Measurements from ENCODE around the gene NLGN1. TPM values are rescaled to one million over a fixed set of nuclear protein-coding genes. Genes with fewer than 3 reads are reported as not detected.

NLGN1 gene
- total RNA-seq, 1 donor from 2014 or later, result 50.2 TPM

DNA sequence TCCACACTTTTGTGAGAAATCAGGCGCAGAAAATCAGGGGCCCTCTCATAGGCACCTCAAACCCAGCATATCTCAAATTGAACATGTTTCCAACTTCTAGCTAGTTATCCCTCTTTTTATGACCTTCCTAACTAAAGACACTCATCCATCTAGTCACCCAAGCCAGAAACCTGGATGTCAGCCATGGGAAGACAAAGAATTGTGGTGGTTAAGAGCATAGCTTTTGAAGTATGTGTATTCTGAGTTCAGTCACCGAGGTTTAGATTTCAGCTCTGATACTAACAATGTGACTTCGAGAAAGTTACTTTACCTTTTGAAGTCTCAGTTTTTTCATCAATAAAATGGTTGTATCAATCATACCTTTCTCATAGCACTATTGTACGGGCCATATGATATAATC is 495.5 kb downstream of the NLGN1 start:
- Mint-ChIP-seq H3K27ac (ENCODE audit: unreplicated experiment) (no peak overlapping the region), H3K9me3 (ENCODE audit: unreplicated experiment) (peaks cover 4% of the 10 kb centered on the region)
- no peak for DNase-seq

DNA sequence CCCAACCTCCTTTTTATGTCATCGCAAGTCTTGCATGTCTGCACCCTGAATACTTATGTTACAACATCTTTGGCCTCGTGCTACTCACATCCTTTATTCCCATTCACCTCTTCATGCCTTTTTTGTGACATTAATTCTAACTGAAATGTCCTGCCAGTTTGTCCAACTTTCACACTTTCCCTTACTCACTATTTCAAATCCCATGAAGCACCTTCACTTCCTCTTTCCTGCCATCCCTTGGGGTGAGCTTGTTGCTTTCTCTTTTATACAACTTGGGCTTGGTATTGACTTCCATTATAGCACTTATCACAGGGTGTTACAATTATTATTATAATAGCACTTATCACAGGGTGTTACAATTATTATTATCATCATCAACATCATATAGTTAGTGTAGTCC is 496.3 kb downstream of the NLGN1 start:
- Mint-ChIP-seq H3K27me3 (ENCODE audit: unreplicated experiment) (no peaks in the 10 kb centered on the region), H3K4me1 (ENCODE audit: low read depth, unreplicated experiment) (peaks cover 5% of the 10 kb centered on the region), H3K36me3 (ENCODE audit: unreplicated experiment) (no peaks in the 10 kb centered on the region), H3K27ac (ENCODE audit: unreplicated experiment) (no peak overlapping the region), H3K9me3 (ENCODE audit: unreplicated experiment) (peaks cover 4% of the 10 kb centered on the region), H3K4me3 (ENCODE audit: unreplicated experiment) (no peak overlapping the region)
- TF ChIP-seq, protein P1, sequence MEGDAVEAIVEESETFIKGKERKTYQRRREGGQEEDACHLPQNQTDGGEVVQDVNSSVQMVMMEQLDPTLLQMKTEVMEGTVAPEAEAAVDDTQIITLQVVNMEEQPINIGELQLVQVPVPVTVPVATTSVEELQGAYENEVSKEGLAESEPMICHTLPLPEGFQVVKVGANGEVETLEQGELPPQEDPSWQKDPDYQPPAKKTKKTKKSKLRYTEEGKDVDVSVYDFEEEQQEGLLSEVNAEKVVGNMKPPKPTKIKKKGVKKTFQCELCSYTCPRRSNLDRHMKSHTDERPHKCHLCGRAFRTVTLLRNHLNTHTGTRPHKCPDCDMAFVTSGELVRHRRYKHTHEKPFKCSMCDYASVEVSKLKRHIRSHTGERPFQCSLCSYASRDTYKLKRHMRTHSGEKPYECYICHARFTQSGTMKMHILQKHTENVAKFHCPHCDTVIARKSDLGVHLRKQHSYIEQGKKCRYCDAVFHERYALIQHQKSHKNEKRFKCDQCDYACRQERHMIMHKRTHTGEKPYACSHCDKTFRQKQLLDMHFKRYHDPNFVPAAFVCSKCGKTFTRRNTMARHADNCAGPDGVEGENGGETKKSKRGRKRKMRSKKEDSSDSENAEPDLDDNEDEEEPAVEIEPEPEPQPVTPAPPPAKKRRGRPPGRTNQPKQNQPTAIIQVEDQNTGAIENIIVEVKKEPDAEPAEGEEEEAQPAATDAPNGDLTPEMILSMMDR (IDR thresholded peaks at IDR 0.05; ENCODE audit: partially characterized antibody, unreplicated experiment), result no peak
- DNase-seq, result no peak

More for the DNA sequence above, 495.5 kb downstream of the NLGN1 start:
- Mint-ChIP-seq H3K27me3 (ENCODE audit: unreplicated experiment) (no peaks in the 10 kb centered on the region), H3K4me1 (ENCODE audit: low read depth, unreplicated experiment) (peaks cover 5% of the 10 kb centered on the region), H3K36me3 (ENCODE audit: unreplicated experiment) (no peaks in the 10 kb centered on the region), H3K4me3 (ENCODE audit: unreplicated experiment) (no peak overlapping the region)
- TF ChIP-seq, protein P1 (IDR thresholded peaks at IDR 0.05; ENCODE audit: partially characterized antibody, unreplicated experiment), result no peak

DNA sequence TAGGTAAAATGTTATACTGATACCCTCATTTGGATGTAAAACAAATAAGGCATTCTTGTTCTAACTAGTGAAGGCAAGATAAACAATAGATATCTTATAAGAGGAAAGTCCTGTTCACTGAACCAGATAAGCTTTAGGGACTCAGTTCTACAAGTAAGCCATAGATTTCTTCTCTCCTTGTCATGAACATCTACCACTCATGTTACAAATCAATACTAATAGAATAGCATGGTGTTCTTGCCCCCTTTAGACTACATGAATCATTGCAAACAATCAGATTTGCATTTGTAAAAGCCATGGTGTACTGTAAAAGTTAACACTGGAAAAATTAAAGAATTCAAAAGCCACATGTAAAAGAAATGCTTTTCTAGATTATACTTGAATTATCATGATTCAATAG is 500.1 kb downstream of the NLGN1 start:
- TF ChIP-seq, protein P1 (IDR thresholded peaks at IDR 0.05; ENCODE audit: partially characterized antibody, unreplicated experiment), result no peak
- Mint-ChIP-seq H3K27me3 (ENCODE audit: unreplicated experiment) (no peaks in the 10 kb centered on the region), H3K4me3 (ENCODE audit: unreplicated experiment) (no peak overlapping the region), H3K9me3 (ENCODE audit: unreplicated experiment) (peaks cover 4% of the 10 kb centered on the region), H3K4me1 (ENCODE audit: low read depth, unreplicated experiment) (peaks cover 15% of the 10 kb centered on the region), H3K36me3 (ENCODE audit: unreplicated experiment) (no peaks in the 10 kb centered on the region), H3K27ac (ENCODE audit: unreplicated experiment) (no peak overlapping the region)
- DNase-seq, result no peak

DNA sequence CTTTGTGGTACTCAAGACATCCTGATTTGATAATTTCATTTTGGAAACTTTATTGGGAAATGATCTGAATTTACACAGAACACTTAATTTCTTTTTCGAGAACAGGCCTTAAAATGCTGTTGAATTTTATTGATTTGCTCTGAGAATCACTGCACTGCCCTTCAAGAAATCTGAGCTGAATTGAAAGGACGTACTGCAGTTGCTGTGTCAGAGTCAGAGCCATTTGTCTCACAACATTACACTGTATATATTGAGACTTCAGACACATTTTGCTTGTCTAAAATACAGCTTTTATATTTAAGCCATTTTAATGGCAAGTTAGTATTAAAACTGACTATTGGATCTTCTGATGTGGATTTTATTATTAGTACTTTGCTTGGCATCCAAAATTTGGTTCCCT is 504.1 kb downstream of the NLGN1 start:
- no peak for DNase-seq
- Mint-ChIP-seq H3K27me3 (ENCODE audit: unreplicated experiment) (no peaks in the 10 kb centered on the region), H3K9me3 (ENCODE audit: unreplicated experiment) (peaks cover 1% of the 10 kb centered on the region), H3K4me3 (ENCODE audit: unreplicated experiment) (no peak overlapping the region), H3K27ac (ENCODE audit: unreplicated experiment) (no peak overlapping the region), H3K36me3 (ENCODE audit: unreplicated experiment) (no peaks in the 10 kb centered on the region), H3K4me1 (ENCODE audit: low read depth, unreplicated experiment) (peaks cover 15% of the 10 kb centered on the region)
- TF ChIP-seq, protein P1 (IDR thresholded peaks at IDR 0.05; ENCODE audit: partially characterized antibody, unreplicated experiment), result no peak

DNA sequence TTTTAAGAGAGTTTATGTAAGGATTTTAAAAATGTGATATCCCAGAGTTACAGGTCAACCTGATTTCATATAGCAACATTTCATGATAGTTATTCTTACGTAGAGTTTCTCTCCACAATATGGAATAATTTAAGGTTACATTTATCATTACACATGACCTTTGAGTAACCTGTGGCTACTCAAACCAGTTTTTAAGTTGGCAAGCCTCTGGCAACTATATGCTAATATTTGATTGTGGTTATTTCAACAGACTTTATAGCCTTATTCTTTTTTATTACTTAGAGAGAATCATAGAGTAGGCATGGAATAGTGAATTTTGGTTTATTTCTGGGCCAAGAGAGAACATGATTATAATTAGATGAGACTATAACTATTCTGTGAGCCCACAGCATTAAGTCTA is 504.9 kb downstream of the NLGN1 start:
- Mint-ChIP-seq H3K4me1 (ENCODE audit: low read depth, unreplicated experiment) (peaks cover 15% of the 10 kb centered on the region), H3K4me3 (ENCODE audit: unreplicated experiment) (no peak overlapping the region), H3K9me3 (ENCODE audit: unreplicated experiment) (no peaks in the 10 kb centered on the region), H3K27ac (ENCODE audit: unreplicated experiment) (no peak overlapping the region), H3K36me3 (ENCODE audit: unreplicated experiment) (no peaks in the 10 kb centered on the region), H3K27me3 (ENCODE audit: unreplicated experiment) (no peaks in the 10 kb centered on the region)
- TF ChIP-seq, protein P1 (IDR thresholded peaks at IDR 0.05; ENCODE audit: partially characterized antibody, unreplicated experiment), result no peak
- DNase-seq, result no peak
